Measurements from ENCODE around the gene KCNJ10.
A peak's percentile ranks its signal among the peaks of the same experiment; 100 is the strongest.

The KCNJ10 gene

DNA sequence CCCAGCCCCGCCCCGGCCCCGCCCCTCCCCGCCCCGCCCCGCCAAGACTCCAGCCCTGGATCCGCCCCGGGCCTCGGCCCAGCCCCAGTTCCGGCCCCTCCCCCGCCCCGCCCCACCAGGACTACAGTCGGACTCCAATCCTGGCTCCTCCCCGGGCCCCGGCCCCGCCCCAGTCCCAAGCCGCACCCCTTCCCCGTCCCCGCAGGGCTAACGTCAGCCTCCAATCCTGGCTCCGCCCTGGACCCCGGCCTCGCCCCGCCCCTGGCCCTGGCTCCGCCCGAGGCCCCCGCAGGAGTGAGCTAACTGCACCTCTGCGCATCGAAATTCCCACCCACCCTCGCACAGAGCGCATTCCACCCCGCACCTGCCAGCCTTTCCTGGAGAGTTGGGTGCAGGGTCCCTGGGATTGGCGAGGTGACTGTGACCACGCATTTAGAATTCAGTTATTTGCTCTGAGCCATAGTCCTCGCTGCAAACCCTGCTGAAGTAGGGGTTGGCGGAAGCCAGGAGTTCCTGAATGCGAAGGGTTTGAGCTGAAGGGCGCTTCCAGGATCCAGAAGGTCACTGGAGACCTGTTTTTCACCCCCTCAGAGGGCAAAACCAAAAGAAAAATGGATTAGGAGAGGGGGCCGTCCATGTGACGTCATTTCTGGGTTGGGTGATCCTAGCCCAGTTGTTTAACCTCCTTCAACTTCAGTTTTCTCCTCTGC is 29.0 kb upstream of the KCNJ10 start:
- TF ChIP-seq, protein P1, sequence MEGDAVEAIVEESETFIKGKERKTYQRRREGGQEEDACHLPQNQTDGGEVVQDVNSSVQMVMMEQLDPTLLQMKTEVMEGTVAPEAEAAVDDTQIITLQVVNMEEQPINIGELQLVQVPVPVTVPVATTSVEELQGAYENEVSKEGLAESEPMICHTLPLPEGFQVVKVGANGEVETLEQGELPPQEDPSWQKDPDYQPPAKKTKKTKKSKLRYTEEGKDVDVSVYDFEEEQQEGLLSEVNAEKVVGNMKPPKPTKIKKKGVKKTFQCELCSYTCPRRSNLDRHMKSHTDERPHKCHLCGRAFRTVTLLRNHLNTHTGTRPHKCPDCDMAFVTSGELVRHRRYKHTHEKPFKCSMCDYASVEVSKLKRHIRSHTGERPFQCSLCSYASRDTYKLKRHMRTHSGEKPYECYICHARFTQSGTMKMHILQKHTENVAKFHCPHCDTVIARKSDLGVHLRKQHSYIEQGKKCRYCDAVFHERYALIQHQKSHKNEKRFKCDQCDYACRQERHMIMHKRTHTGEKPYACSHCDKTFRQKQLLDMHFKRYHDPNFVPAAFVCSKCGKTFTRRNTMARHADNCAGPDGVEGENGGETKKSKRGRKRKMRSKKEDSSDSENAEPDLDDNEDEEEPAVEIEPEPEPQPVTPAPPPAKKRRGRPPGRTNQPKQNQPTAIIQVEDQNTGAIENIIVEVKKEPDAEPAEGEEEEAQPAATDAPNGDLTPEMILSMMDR (IDR thresholded peaks at IDR 0.05; ENCODE audit: low read depth, low read length) = no peak
- in situ Hi-C loops (cut with HindIII; ENCODE audit: low sequenced_read_pairs) = no loop called here
- DNase-seq (ENCODE audit: low read depth, low spot score) = peak; percentile 95
- H3K4me3 ChIP-seq (ENCODE audit: low read depth, low read length) = peak overlapping the region; percentile 66

DNA sequence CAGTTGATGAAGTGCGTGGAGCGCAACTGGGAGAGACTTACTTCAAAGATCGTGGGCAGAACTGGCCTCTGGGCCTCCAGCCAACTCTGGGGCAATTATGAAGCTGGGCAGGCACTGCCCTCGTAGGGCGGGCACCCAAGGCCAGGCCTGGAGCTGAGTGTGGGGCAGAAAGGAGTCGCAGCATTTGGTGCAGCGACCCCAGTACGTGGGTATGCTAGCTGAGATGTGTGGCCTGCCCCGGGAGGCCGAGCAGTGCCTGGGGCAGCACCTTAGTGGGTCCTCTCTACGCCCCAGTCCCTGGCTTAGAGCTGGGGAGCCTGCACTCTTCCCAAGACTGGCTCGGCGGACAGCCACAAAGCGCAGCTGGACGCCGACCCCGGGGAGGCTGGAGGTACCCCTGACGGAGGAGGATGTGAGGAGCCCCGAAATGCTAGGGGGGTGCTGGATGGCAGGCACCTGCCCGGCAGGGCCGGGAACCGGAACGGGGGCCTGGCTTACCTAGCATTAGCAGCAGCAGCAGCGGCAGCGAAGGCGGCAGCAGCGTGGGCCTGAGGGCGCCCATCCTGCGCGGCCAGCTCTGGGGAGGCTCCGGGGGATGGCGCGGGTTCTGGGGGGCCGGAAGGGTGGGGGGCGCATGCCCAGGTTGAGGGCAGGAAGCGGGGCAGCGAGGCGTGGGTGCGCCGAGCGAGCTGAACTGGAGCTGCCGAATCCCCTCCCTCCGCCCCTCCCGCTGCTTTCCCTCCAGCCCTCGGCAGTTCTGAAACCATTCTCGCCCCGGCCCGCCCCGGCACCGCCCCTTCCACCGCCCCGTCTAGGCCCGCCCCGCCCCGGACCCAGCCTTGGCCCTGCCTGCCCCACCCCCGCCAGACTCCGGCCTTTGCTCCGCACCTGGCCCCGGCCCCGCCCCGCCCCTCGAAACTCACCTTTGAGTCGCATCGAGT is 28.2 kb upstream of the KCNJ10 start, which contains the start of gene IGSF8:
Gene IGSF8 (minus strand): TSS at position 709 of the 941 bp plus-strand sequence. CDS start 147 bp downstream, at position 562.
- TF ChIP-seq, protein P1 (IDR thresholded peaks at IDR 0.05; ENCODE audit: low read depth, low read length) = no peak
- in situ Hi-C loops (cut with HindIII; ENCODE audit: low sequenced_read_pairs) = no loop called here
- peak; percentile 76 for DNase-seq (ENCODE audit: low read depth, low spot score)

DNA sequence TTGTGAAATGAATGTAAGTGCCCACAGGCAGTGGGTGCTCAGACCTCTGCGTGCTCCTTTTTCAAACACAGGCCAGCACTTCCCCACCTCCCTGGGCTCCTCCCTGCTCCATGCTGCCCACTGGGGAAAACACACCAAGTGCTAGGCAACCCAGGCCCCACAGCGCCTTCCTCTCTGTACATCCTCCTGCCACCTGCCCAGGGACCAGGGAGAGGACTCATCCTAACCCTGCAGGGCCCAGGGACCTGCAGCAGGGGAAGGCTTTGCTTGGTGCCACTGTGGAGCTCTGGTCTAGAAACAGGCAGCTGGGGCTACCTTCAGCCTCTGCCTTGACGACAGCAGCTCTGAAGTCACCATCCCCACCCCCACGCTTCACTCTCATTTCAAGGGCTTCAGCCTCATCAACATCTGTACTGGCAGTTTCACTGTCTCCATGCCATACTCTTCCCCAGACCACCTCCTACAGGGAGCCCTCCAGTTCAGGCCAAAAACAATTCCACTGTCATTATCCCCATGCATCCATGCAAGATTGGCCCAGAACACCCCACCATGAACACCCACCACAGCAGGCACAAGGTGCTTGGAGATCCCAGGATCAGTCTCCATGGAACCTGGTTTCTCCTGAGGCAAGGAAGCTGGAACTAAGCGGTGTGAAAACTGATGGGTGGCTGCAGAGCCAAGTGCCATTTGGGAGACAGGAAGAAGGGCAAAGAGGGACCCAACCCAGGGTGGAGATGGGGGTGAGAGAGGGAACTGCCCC is 27.4 kb upstream of the KCNJ10 start:
- DNase-seq (ENCODE audit: low read depth, low spot score) = no peak
- peak overlapping the region; percentile 66 for H3K4me3 ChIP-seq (ENCODE audit: low read depth, low read length)
- TF ChIP-seq, protein P1 (IDR thresholded peaks at IDR 0.05; ENCODE audit: low read depth, low read length) = no peak
- in situ Hi-C loops (cut with HindIII; ENCODE audit: low sequenced_read_pairs) = no loop called here

More for the DNA sequence above, 28.2 kb upstream of the KCNJ10 start, which contains the start of gene IGSF8:
- peak within 1 kb of the TSS; percentile 66 for H3K4me3 ChIP-seq (ENCODE audit: low read depth, low read length)

DNA sequence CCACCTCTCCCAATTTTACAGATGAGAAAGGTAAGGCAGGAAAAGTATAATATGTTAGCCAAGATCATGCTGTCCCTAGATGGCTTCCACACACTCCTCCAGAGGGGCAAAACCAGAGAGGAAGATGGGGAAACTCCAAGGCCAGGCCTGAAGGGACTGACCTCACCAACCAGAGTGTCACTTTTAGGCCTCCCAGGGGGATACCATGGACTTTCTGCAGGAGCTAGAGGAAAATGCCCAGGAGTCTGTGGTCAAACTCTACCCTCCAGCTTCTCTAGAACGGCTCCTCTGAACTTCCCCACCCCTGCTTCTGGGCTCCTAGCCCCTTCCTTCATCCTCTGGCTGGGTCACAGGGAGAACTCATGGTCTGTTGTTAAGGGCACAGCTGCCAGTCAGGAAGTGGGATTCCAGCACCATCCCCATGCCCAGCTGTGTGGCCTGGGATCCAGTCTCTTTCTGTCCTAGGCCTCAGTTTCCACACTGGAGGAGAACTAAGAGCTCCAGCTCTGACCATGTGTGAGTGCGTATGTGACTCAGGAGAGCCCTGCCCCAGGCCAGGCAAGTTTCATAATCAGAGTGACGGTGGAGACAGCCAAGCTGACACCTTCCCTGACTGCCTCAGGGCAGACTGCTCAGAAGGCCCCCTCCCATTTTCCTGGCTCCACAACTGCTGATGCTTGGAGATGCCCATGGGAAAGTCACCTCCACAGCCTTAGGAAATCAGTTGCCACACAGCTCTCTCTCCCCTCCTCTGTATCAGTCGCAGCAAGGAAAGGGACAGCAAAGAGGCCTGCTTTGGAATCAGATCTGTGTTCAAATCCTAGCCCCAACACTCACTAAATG is 26.5 kb upstream of the KCNJ10 start:
- in situ Hi-C loops (cut with HindIII; ENCODE audit: low sequenced_read_pairs) = no loop called here
- TF ChIP-seq, protein P1 (IDR thresholded peaks at IDR 0.05; ENCODE audit: low read depth, low read length) = no peak
- no peak for DNase-seq (ENCODE audit: low read depth, low spot score)
- H3K4me3 ChIP-seq (ENCODE audit: low read depth, low read length) = no peak overlapping the region

DNA sequence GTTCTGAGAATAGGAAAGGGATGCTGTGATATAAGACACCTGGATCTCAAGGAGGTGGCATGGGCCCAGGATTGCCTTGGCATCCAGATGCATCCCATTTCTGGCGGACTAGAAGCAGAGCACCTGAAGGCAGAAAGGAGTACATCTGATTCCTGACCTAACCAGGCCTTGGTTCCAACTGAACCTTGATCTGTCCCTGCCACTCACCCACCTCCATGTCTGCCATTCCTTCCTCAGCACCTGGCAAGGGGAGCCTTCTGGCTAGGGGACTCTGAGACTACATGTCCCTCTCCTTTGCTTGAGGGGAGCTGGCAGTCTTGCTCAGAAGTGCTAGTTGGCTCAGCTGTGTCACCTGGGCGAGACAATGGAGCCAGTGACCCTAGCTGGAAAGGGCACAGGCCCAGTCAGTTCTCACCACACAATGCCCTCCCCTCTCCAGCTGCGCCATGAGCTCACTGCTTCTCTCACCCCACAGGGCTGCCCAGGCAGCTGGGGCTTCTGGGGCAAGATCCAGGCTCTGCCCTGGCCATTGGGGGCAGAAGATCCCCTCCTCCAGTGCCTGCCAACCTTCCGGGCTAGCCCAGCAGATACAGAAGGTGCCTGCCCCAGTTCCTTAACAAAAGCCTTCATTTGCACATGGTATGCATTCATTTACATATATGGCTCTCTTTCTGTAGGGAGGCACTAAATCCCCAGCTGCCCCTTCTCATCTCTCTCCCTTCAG is 25.6 kb upstream of the KCNJ10 start:
- no peak for DNase-seq (ENCODE audit: low read depth, low spot score)
- in situ Hi-C loops (cut with HindIII; ENCODE audit: low sequenced_read_pairs) = no loop called here
- TF ChIP-seq, protein P1 (IDR thresholded peaks at IDR 0.05; ENCODE audit: low read depth, low read length) = no peak
- no peak overlapping the region for H3K4me3 ChIP-seq (ENCODE audit: low read depth, low read length)

Data from astrocyte of the spinal cord (primary cell).